HG02981 (cell line): ENCODE results near the gene ACKR3.

ENCODE experiments used
- ATAC-seq: cut with Tn5 transposase; IDR thresholded peaks from one replicate; pipeline ENCODE4 v1.9.1; 2021; ENCODE audit warnings: mild to moderate bottlenecking, moderate library complexity; ENCODE audit not compliant: unreplicated experiment

The ACKR3 gene

DNA sequence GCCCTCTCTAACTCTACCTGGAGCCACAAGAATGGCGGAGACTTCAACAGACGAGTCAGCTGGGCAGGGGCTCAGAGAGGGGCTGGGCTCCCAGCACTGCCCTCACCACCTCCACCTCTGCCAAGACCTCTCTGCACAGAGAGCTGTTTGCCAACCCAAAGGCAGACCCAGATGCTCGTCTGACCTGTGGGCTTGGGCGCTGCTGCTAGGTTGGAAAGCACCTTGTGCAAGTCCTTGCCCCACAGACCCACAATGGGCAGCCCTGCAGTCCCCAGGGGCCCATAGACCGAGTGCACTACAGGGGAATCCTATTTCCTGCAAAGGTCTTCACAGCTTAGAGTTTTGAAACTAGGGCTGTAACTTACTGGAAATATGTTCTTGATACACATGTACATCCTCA, 13.3 kb downstream of the ACKR3 start:
- ATAC-seq = no peak

GRCh38 chr2:236583621-236584203, 14.1 kb downstream of the ACKR3 start:
- no peak for ATAC-seq

DNA sequence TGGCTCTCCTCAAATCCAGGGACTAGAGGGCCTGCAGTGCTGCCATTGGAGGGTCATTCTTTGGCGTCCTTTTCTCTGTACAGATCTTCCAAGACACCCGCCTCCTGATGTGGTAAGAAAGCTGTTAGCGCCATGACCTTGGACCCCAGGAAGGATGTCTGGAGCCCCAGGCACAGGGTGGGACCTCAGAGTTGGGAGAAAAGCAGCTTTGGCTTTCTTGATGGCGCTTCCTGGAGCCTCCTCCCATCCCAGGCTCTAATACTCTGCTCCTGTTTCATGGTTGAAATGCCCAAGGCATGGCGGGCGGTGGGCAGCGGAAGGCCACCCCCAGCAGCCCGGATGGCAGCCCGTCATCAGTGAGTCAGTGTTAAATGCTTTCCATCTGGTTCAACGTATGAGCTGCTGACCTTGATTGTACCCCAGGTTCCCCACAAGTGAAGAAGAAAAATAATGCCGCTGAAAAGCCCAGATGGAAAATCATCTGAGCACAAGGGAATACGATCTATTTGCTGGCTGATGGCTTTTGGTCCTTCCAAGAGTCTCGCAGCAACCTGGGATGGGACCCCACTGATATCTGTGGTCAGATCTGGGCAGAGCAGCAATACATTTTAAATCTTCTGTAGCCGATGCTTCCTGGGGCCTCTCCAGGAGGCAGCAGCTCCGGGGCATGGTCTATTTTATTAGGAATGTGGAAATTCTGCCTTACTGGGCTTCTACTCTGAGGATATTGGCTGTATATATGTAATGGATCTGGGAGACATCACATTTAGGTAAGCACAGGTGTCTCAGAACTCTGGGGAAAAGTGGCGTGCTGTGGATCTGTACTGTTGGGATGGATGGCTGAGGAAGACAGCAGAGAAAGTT, 15.1 kb downstream of the ACKR3 start:
- ATAC-seq = no peak

DNA sequence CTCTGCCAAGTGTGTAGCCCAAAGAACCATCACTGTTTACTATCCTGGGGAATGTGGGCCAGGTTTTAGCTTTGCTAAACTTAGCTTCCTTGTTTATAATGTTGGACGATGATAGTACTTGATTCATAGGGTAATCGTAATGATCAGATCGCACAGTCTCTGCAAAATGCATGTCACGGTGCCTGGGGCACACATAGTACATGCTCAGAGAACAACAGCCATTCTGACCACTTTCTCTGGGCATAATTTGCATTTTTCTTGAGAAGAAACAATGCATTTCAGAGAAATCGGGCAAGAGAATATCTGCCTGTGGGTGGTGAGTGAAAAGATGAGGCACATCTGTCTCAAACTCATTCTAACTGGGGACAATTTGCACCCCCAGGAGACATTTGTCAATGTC, 16.3 kb downstream of the ACKR3 start:
- no peak for ATAC-seq

GRCh38 chr2:236587861-236588815, 18.5 kb downstream of the ACKR3 start:
- ATAC-seq = no peak

- ATAC-seq = no peak
Observed at GRCh38 chr2:236588932-236589592, 19.4 kb downstream of the ACKR3 start.

- ATAC-seq = no peak
Observed at GRCh38 chr2:236590846-236591245, 21.2 kb downstream of the ACKR3 start.

DNA sequence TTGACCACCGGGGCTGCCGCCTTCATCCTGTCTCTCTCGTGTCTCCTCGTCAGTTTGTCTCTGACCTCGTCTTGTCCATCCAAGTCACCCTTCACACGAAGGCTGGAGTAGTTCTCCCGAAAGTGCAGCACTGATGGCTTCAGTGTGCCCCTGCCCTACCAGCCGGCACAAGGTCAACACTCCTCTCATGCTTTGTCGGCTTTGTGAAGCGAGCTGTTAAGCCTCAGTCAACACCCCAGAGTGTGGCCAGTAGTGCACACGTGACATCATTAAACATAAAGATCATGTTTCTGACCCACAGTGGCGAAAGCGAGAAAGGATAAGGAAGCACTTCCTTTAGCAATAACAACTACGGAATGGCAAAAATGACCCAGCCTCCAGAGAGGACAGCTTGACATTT, 23.2 kb downstream of the ACKR3 start:
- ATAC-seq = no peak

- no peak for ATAC-seq
Observed at GRCh38 chr2:236593531-236593930, 23.9 kb downstream of the ACKR3 start.

GRCh38 chr2:236593956-236594355, 24.3 kb downstream of the ACKR3 start:
- no peak for ATAC-seq

- no peak for ATAC-seq
Observed at GRCh38 chr2:236597629-236598028, 28.0 kb downstream of the ACKR3 start.

DNA sequence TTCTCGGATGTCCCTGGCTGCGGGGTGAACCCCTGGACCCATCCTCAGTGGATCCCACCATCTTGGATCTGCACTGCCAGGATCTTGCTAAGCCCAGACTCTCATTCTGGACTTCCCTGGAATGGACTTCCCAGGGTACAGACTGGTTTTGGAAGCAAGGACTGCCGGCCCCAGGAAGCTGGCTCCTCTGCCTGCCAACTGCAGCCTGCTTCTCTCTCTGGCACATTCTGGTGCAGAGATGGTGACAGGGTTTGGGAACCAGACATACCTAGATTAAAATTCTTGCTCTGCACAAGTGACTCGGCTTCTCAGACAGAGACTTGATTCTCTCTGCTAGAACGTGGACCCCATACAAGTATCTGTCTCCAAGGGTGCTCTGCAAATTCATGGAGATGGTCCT, 29.4 kb downstream of the ACKR3 start:
- no peak for ATAC-seq

GRCh38 chr2:236600158-236600557, 30.5 kb downstream of the ACKR3 start:
- no peak for ATAC-seq

DNA sequence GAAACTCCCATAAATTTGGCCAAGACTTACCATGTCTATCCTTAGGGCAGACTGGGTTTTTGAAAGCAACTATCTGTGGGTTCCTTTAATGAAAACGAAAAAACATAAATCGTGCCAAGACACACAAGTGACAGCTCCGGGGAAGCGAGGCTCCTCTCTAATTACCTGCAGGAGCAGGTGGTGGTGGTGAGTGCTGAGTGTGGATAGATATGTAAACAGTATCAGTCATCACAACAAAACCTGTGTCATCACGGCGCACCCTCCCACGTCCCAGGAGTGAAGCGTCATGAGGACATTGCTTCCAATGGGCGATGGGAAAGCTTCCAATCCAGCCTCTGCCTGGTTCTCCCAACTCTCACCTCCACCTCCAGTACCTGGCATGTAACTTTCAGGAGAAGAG, 31.3 kb downstream of the ACKR3 start:
- ATAC-seq = no peak

GRCh38 chr2:236601316-236602202, 31.9 kb downstream of the ACKR3 start:
- ATAC-seq = no peak

DNA sequence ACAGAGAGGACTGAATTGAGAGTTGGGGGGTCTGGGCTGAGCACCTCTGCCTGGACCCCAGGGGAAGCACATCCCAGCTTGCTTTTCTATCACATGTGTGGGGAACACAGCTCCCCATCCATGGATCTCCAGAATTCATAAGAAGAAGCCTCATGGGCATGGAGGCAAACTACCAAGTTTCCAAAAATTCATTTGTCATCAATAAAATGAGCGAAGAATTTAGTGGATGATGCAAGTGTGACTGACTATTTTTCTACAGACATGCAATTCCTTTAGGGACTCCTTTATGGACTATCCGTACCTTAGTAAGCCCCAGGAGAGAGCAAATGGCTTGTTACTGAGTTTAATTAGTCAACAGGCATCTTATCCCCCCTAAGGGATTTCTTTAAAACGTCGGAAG, 33.1 kb downstream of the ACKR3 start:
- ATAC-seq = no peak

DNA sequence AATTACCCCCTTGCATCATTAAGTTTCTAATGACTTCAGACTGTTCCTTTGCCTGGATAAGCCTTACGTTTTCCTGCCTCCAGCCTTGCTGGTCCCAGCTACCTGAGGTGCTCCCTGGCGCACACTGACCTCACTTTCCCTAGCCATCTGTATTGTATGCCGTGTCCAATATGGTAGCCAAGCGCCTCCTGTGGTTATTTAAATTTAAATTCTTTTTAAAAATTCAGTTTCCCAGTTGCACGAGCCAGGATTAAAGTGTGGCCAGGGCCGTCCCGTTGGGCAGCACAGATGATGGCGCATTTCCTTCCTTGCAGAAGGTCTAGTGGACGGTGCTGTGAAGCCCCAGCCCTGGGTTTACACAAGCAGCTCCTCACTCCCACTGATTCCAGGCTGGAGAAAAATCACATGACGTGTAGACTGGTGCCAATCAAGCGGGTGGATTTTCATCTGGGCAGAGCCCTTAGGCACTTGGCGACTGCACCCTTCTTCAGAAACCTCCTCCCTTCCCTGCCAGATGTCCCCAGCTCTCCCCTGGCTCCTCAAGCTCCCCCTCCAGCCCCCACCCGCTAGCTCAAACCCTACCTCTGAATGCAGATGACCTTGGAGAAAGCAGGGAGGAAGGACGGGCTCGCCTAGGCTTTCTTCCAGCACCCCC, 33.9 kb downstream of the ACKR3 start:
- no peak for ATAC-seq

DNA sequence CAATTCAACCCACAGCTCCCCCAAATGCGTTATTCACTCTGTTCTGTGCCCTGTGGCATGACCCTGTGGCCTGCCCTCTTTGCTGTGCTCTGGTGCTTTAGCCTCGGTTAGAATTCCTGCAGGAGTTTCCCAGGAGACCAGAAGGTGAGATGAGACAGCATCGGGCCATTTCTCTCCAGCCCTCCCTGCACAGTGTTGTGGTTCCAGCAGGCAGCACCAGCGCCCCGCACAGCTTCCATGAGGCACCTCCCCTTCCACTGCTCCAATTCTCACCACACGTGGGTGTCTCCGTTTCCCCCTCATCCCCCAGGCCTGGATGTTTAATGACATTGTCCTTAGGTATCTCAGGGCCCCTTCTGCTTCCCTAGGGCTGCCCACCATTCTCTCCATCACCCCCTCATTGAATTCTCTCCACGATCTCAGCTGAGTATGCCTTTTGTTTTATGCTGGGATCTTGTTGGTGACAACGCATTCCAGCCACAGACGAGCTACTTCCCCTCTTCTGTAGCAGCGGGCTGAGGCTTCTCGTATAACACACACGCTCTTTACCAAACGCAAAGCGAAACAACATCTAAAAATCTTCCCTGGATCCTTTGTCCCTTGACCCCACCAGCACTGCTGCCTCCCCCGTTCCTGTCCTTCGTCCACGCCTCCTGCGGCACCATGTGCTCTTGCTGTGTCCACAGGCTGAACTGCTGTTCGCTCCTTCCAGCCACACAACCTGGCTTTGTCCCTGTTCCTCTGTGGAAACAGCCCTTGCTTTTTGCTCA, 35.1 kb downstream of the ACKR3 start:
- ATAC-seq = no peak

- no peak for ATAC-seq
Observed at GRCh38 chr2:236605345-236605734, 35.7 kb downstream of the ACKR3 start.
